RWPE2 (cell line): ENCODE measurements around the gene IL1RAPL1.

ENCODE experiments used
- ATAC-seq: fragments of 200-7000 bp; cut with Tn5 transposase; 3 replicates; pipeline ENCODE4 v1.9.1; 2021; ENCODE audit warnings: low read depth
- DNase-seq: peaks from one replicate; pipeline ENCODE4 v3.0.0-alpha.2; 2020; ENCODE audit warnings: low spot score
- H3K27ac ChIP-seq: fragments of 450-650 bp; 2 replicates; pipeline ENCODE4 v1.5.1; 2017; ENCODE audit warnings: mild to moderate bottlenecking; ENCODE audit not compliant: poor library complexity, severe bottlenecking
- H3K27me3 ChIP-seq: fragments of 250-450 bp; sonication (Bioruptor Pico); 2 replicates; pipeline ENCODE4 v1.5.1; 2021; ENCODE audit warnings: mild to moderate bottlenecking, moderate library complexity; ENCODE audit not compliant: insufficient read depth, poor library complexity, severe bottlenecking
- H3K36me3 ChIP-seq: fragments of 250-450 bp; sonication (Bioruptor Pico); 2 replicates; pipeline ENCODE4 v1.5.1; 2020; ENCODE audit warnings: low read depth, mild to moderate bottlenecking, moderate library complexity
- H3K4me1 ChIP-seq: fragments of 250-450 bp; sonication (Bioruptor Pico); 2 replicates; pipeline ENCODE4 v1.5.1; 2021; ENCODE audit warnings: mild to moderate bottlenecking, moderate library complexity; ENCODE audit not compliant: insufficient read depth, poor library complexity, severe bottlenecking
- H3K4me3 ChIP-seq: fragments of 250-450 bp; sonication (Bioruptor Pico); 2 replicates; pipeline ENCODE4 v1.5.1; 2021; ENCODE audit warnings: mild to moderate bottlenecking, moderate library complexity; ENCODE audit not compliant: severe bottlenecking
- H3K9me3 ChIP-seq: fragments of 250-450 bp; sonication (Bioruptor Pico); 2 replicates; pipeline ENCODE4 v1.5.1; 2021; ENCODE audit warnings: mild to moderate bottlenecking, moderate library complexity; ENCODE audit not compliant: severe bottlenecking
- TF ChIP-seq, protein P1 (sequence below): fragments of 450-650 bp; IDR thresholded peaks from one replicate; pipeline ENCODE4 v1.5.1; 2017; ENCODE audit warnings: mild to moderate bottlenecking, moderate library complexity; ENCODE audit not compliant: poor library complexity, severe bottlenecking

IL1RAPL1 gene

DNA sequence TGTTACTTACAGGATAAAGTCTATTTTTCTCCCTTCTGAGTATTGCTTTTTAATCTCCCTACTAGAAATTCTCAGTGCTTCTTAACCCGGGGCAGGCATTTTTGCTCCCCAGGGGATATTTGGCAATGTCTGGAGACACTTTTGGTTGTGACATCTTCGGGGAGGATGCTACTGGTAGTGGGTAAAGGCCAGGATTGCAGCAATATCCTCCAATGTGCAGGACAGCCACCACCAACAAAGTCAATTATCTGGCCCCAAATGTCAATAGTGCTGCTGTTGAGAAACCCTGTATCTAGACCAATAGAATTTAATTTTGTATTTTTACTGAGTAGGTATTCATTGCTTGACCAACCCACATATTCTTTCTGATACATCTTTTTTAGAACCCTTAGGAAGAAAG is 958.6 kb downstream of the IL1RAPL1 start:
- Histone ChIP-seq H3K4me3 (no peak overlapping the region), H3K4me1 (no peaks in the 10 kb centered on the region), H3K27me3 (no peaks in the 10 kb centered on the region), H3K9me3 (no peaks in the 10 kb centered on the region), H3K27ac (no peak overlapping the region), H3K36me3 (no peaks in the 10 kb centered on the region)
- ATAC-seq (no peak), DNase-seq (no peak)
- TF ChIP-seq, protein P1, sequence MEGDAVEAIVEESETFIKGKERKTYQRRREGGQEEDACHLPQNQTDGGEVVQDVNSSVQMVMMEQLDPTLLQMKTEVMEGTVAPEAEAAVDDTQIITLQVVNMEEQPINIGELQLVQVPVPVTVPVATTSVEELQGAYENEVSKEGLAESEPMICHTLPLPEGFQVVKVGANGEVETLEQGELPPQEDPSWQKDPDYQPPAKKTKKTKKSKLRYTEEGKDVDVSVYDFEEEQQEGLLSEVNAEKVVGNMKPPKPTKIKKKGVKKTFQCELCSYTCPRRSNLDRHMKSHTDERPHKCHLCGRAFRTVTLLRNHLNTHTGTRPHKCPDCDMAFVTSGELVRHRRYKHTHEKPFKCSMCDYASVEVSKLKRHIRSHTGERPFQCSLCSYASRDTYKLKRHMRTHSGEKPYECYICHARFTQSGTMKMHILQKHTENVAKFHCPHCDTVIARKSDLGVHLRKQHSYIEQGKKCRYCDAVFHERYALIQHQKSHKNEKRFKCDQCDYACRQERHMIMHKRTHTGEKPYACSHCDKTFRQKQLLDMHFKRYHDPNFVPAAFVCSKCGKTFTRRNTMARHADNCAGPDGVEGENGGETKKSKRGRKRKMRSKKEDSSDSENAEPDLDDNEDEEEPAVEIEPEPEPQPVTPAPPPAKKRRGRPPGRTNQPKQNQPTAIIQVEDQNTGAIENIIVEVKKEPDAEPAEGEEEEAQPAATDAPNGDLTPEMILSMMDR = no peak

DNA sequence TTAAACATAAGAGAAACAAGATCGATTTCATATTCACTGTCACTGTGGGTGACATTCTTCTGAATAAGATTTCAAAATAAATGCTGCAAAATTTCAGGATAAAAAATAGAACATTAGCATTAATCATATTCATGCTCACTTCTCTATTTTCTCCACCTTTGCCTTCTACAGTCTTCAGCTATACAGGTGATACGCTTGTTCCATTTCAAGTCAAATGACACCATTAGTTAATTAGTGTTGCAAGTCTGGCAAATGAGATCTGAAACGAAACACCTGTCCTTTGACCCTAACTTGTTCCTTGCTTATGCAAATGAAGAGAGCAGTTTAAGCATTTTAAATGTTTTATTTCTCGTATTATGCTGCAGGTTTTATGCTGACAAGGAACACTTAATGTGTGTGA is 960.6 kb downstream of the IL1RAPL1 start:
- ATAC-seq (no peak), DNase-seq (no peak)
- Histone ChIP-seq H3K4me1 (no peaks in the 10 kb centered on the region), H3K9me3 (no peaks in the 10 kb centered on the region), H3K4me3 (no peak overlapping the region), H3K27ac (no peak overlapping the region), H3K36me3 (no peaks in the 10 kb centered on the region), H3K27me3 (no peaks in the 10 kb centered on the region)
- TF ChIP-seq, protein P1 = no peak

DNA sequence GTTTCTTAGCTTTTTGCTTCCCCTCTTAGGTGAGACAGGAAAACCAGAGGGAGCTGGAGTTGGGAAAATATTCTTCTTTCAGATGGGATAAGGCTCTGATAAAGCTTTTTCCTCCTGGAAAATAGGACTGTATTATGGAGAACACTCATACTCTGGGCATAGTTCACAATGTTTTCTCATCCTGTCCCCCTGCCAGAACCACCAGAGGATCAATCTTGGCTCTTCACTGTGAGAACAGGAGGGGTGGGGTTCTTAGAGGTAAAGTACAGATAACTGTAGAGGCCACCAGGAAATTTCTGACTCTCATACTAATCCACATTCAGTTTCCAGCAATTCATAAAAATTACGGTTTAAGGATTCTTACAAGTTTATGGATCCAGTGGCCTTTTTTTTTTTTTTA is 966.3 kb downstream of the IL1RAPL1 start:
- ATAC-seq (no peak), DNase-seq (no peak)
- no peak overlapping the region for H3K4me3 ChIP-seq
- no peak overlapping the region for H3K27ac ChIP-seq
- no peaks in the 10 kb centered on the region for H3K36me3 ChIP-seq
- TF ChIP-seq, protein P1 = no peak
- H3K9me3 ChIP-seq = no peaks in the 10 kb centered on the region
- H3K27me3 ChIP-seq = no peaks in the 10 kb centered on the region
- no peaks in the 10 kb centered on the region for H3K4me1 ChIP-seq

DNA sequence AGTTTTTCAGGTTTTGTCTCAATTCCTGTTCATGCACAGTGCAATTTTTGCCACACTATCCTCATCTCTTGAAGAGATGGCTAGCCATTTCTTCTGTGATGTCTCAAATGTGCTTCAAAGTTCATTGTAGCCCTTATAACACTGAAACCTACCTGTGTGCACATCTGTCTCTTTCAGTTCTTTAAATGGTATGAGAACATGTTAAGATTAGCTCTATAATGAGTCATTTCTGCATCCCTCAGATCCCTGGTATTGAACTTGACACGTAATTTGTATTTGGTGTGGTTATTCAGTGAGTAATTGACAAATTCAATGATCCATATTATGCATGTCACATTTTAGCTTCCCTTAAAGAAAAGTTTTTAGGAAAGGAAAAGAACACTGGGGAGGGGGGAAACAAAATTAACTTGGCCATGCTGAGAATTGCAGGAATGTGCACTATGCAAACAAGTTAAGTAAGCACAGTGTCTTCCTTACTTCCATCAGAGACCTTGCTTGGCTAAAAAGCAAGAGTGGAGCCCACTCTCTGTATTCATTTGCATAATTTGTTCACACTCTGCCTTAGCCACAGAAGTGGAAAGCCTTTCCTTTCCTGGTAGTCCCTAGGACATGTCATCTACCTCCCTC is 968.3 kb downstream of the IL1RAPL1 start:
- Histone ChIP-seq H3K9me3 (no peaks in the 10 kb centered on the region), H3K27ac (no peak overlapping the region), H3K27me3 (no peaks in the 10 kb centered on the region), H3K4me1 (no peaks in the 10 kb centered on the region), H3K4me3 (no peak overlapping the region), H3K36me3 (no peaks in the 10 kb centered on the region)
- DNase-seq (no peak), ATAC-seq (no peak)
- TF ChIP-seq, protein P1 = no peak

DNA sequence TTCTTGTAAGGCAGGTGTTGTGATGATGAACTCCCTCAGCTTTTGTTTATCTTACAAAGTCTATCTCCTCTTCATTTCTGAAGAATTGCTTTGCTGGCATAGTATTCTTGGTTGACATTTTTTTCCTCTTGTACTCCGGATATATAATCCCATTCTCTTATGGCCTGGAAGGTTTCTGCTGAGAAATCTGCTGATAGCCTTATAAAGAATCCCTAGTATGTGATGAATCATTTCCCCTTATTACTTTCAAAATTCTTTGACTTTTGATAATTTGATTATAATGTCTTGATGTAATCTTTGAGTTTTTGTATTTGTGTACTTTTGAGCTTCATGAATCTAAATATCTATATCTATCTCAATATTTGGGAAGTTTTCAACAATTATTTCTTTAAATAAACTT is 972.8 kb downstream of the IL1RAPL1 start:
- no peak overlapping the region for H3K4me3 ChIP-seq
- H3K9me3 ChIP-seq = no peaks in the 10 kb centered on the region
- DNase-seq (no peak), ATAC-seq (no peak)
- no peak overlapping the region for H3K27ac ChIP-seq
- no peaks in the 10 kb centered on the region for H3K36me3 ChIP-seq
- no peaks in the 10 kb centered on the region for H3K27me3 ChIP-seq
- H3K4me1 ChIP-seq = no peaks in the 10 kb centered on the region
- TF ChIP-seq, protein P1 = no peak
